Thoracic aorta (tissue), 2 donors: Measurements from ENCODE around the gene ZNF318. TPM values are rescaled to one million over a fixed set of nuclear protein-coding genes. Genes with fewer than 3 reads are reported as not detected.
"Not testable (repeated sequence)": the region's sequence is repeated elsewhere in the genome, so short reads cannot be mapped to it uniquely, and the experiment has no call there.

Source experiments
- ATAC-seq: fragments of 150-250 bp; one replicate; pipeline ENCODE4 v1.8.0; 2017; ENCODE audit warnings: low read depth; ENCODE audit not compliant: insufficient number of reproducible peaks, low FRiP score
- DNase-seq: peaks from one replicate; pipeline ENCODE4 v3.0.0-alpha.2; 2020; ENCODE audit warnings: low spot score
- H3K27ac ChIP-seq, 2 donors: fragments of 200-600 bp; sonication (generic); 1 replicate in 1 of 2; 2 replicates in 1 of 2; pipeline ENCODE4 v1.5.1; 2016; ENCODE audit warnings: mild to moderate bottlenecking in 2 of 2, moderate library complexity in 2 of 2
- H3K27me3 ChIP-seq: fragments of 200-600 bp; sonication (generic); replicated peaks from 2 replicates; pipeline ENCODE4 v1.6.0; 2016; ENCODE audit warnings: mild to moderate bottlenecking; ENCODE audit not compliant: insufficient read depth
- H3K36me3 ChIP-seq: fragments of 200-600 bp; sonication (generic); one replicate; pipeline ENCODE4 v1.5.1; 2016
- H3K4me1 ChIP-seq, 2 donors: fragments of 200-600 bp; sonication (generic); 1 replicate in 1 of 2; 2 replicates in 1 of 2; pipeline versions ENCODE4 v1.5.1 to v1.6.0; 2016; ENCODE audit warnings: low read depth in 2 of 2, mild to moderate bottlenecking in 1 of 2; ENCODE audit not compliant: control insufficient read depth in 1 of 2
- H3K4me3 ChIP-seq: fragments of 200-600 bp; sonication (generic); 2 replicates; pipeline ENCODE4 v1.5.1; 2016; ENCODE audit warnings: mild to moderate bottlenecking
- H3K9me3 ChIP-seq: fragments of 200-600 bp; sonication (generic); 2 replicates; pipeline ENCODE4 v1.5.1; 2016
- total RNA-seq, 2 donors: library from RNA; depleted of rRNA; stranded (reverse); fragments of >200 nt; gene quantifications; one replicate each; pipeline versions ENCODE4 v1.1.0 to v1.2.3, GENCODE V29; 2016
- TF ChIP-seq, protein P1 (sequence below): fragments of 200-600 bp; sonication (generic); IDR thresholded peaks from one replicate; pipeline ENCODE4 v1.5.1; 2019; ENCODE audit warnings: antibody characterized with exemption

The ZNF318 gene
- total RNA-seq, 2 donors from 2014 or later = 13.0 to 24.1 TPM

DNA sequence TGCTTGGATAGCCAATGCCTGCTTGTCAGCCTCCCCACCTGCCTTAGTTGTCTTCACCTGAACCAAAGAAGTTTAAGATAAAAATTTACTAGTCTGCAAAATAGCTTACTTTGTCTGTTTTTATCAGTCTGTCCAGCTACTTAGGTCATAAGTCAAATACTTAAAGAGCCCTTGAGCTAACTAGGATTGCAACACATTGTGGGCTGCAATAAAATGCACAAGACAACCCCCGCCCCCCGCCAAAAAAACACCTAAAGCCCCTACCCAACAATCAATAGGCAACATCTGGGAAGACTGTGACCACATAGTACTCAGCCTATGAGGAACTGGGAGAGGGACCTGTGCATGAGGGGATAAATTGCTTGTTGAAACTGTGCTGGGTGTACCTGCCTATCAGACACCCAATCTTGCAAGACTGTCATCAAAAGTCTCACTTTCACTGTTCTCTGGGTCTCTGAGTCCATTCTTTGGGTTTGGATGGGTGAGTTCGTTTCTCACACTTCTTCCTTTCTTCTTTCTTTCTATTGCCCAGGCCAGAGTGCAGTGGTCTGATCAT lies 30.6 kb upstream of the ZNF318 start:
- no peaks in the 10 kb centered on the region for H3K36me3 ChIP-seq

DNA sequence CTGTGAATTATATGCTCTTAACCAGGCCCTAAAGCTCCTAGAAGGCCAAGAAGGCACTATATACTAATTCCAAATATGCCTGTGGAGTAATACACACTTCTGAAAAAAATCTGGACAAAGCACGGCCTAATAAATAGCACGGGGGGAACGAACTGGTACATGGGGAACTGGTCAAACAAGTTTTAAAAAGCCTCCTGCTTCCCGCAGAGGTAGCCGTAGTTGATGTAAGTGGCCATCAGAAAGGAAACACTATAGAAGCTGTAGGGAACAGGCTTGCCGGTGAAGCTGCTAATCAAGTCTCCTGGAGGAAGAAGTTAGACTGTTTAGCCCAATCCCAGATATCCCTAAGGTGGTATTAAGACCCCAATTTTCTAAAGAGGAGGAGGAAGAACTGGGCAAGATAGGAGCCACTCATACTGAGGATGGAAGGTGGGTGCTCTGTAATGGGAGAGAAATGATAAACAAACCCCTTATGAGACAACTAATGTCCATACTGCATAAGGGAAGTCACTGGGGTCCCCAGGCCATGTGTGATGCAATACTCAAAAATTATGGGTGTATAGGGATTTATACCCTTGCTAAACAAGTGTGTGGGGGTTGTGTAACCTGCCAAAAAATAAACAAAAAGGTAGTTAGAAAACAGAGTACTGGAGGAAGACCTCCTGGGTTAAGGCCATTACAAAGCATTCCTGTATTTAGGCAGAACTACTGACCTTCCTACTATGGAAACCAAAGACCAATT lies 27.1 kb upstream of the ZNF318 start:
- Histone ChIP-seq H3K36me3 (no peaks in the 10 kb centered on the region), H3K27me3 (no peaks in the 10 kb centered on the region), H3K4me3 (no peak overlapping the region), H3K4me1 (no peaks in the 10 kb centered on the region), H3K27ac (no peak overlapping the region), H3K9me3 (no peaks in the 10 kb centered on the region)
- DNase-seq = no peak
- TF ChIP-seq, protein P1, sequence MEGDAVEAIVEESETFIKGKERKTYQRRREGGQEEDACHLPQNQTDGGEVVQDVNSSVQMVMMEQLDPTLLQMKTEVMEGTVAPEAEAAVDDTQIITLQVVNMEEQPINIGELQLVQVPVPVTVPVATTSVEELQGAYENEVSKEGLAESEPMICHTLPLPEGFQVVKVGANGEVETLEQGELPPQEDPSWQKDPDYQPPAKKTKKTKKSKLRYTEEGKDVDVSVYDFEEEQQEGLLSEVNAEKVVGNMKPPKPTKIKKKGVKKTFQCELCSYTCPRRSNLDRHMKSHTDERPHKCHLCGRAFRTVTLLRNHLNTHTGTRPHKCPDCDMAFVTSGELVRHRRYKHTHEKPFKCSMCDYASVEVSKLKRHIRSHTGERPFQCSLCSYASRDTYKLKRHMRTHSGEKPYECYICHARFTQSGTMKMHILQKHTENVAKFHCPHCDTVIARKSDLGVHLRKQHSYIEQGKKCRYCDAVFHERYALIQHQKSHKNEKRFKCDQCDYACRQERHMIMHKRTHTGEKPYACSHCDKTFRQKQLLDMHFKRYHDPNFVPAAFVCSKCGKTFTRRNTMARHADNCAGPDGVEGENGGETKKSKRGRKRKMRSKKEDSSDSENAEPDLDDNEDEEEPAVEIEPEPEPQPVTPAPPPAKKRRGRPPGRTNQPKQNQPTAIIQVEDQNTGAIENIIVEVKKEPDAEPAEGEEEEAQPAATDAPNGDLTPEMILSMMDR = no peak
- no peak for ATAC-seq

More for the DNA sequence above, 30.6 kb upstream of the ZNF318 start:
- Histone ChIP-seq H3K27me3 (no peaks in the 10 kb centered on the region), H3K4me1 (no peaks in the 10 kb centered on the region), H3K4me3 (no peak overlapping the region), H3K27ac (no peak overlapping the region), H3K9me3 (no peaks in the 10 kb centered on the region)
- no peak for ATAC-seq
- TF ChIP-seq, protein P1 = no peak
- no peak for DNase-seq

DNA sequence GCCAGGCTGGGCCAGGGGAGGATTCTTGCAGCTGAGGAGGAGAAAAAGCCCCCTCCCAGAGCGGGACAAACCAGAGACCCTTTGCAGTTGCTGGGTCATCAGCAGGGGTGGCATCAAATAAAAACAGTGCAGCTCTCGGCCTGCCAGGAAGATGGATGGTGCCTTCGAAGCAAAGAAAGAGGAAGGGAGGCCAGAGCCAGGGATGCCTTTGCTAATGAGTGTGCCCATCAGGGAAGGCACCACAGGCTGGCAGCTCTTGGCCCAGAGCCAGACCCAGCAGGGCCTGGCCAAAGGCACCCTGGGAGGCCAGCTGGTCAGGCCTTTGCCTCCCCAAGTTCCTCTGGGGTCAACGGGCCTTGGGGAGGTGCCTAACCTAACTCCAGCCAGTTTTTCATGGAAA lies 26.3 kb upstream of the ZNF318 start:
- TF ChIP-seq, protein P1 = no peak
- H3K36me3 ChIP-seq = no peaks in the 10 kb centered on the region
- H3K4me3 ChIP-seq = no peak overlapping the region
- no peaks in the 10 kb centered on the region for H3K27me3 ChIP-seq
- DNase-seq (no peak), ATAC-seq (no peak)
- no peaks in the 10 kb centered on the region for H3K9me3 ChIP-seq
- no peak overlapping the region for H3K27ac ChIP-seq
- no peaks in the 10 kb centered on the region for H3K4me1 ChIP-seq

DNA sequence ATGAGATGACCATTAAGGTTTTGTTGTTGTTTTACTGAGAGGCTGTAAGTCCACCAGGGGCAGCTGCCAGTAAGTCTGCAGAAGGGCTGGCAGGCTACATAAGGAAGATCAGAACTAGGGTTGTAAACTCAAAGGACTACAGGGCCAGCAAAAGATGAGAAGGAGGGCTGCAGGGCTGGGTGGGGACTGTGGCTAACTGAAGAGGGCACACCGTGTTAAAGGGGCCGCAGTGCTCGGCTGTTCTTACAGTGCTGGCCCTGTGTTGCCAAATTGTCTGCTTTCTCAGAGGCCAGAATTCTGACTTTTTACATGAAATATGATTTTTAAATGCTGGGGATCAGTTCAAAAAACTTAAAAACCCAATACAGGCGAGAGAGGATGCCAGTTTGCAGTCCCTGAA lies 25.5 kb upstream of the ZNF318 start:
- no peaks in the 10 kb centered on the region for H3K9me3 ChIP-seq
- no peaks in the 10 kb centered on the region for H3K36me3 ChIP-seq
- H3K4me3 ChIP-seq = no peak overlapping the region
- no peak overlapping the region for H3K27ac ChIP-seq
- TF ChIP-seq, protein P1 = no peak
- ATAC-seq (no peak), DNase-seq (no peak)
- H3K4me1 ChIP-seq = no peaks in the 10 kb centered on the region
- no peaks in the 10 kb centered on the region for H3K27me3 ChIP-seq

DNA sequence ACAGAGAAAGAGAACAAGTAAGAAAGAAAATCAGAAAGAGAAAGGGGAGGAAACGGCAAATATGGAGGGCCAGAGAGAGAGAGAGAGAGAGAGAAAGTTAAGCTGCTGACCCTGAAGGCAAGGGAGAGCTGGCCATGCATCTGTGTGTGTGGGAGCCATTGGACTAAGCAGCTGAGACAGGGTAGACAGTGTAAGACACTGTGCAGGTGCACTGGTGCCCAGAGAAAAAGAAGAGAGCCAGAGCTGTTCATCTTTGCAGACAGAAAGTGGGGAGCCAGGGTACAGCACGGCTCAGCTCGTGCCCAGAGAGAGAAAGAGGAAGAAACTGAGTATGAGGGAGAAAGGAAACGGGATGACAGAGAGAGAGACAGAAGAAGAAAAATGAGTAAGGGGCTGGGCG lies 24.2 kb upstream of the ZNF318 start:
- H3K9me3 ChIP-seq = no peaks in the 10 kb centered on the region
- H3K27me3 ChIP-seq = no peaks in the 10 kb centered on the region
- no peak for ATAC-seq
- DNase-seq = no peak
- H3K4me3 ChIP-seq = peak overlapping the region; percentile 27
- H3K27ac ChIP-seq = no peak overlapping the region
- no peaks in the 10 kb centered on the region for H3K4me1 ChIP-seq
- TF ChIP-seq, protein P1 = no peak
- H3K36me3 ChIP-seq = no peaks in the 10 kb centered on the region

DNA sequence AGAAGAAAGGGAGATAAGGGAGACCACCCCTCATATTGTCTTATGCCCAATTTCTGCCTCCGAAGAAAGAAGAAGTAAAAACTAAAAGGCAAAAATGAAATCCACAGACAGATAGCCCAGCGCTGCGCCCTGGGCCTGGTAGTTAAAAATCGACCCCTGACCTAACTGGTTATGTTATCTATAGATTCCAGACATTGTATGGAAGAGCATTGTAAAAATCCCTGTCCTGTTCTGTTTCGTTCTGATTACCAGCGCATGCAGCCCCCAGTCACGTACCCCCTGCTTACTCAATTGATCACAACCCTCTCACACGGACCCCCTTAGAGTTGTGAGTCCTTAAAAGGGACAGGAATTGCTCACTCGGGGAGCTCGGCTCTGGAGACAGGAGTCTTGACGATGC lies 23.7 kb upstream of the ZNF318 start:
- H3K9me3 ChIP-seq, H3K4me3 ChIP-seq, H3K36me3 ChIP-seq, H3K27ac ChIP-seq, H3K27me3 ChIP-seq, DNase-seq, H3K4me1 ChIP-seq, ATAC-seq: not testable (repeated sequence)
